A549 (cell line): ENCODE measurements around the gene RNF41. TPM values are rescaled to one million over a fixed set of nuclear protein-coding genes. Genes with fewer than 3 reads are reported as not detected.

Experiments
- ATAC-seq, 2 experiments: fragments of 200-7000 bp in 1 of 2; fragments of >200 bp in 1 of 2; cut with Nextera tagmentation in 1 of 2; cut with Tn5 transposase in 1 of 2; 3 replicates each; pipeline versions ENCODE4 v1.8.0 to v1.9.1; 2018 to 2020; ENCODE audit warnings: mild to moderate bottlenecking in 1 of 2, moderate library complexity in 1 of 2
- CTCF ChIA-PET: fragments of 300-600 bp; sonication (Branson Sonifier 250); formaldehyde crosslinking; extraction: SDS; loops from one replicate; lab custom pipeline; 2021; ENCODE audit warnings: antibody characterized with exemption, inconsistent platforms; lab: Yijun Ruan, JAX
- POLR2A ChIA-PET: fragments of 350-600 bp; formaldehyde crosslinking; extraction: SDS; loops from one replicate; lab custom pipeline; 2021; ENCODE audit warnings: antibody characterized with exemption, inconsistent platforms; lab: Yijun Ruan, JAX
- DNase-seq, 2 experiments: peaks; one replicate each; pipeline versions ENCODE4 v3.0.0 to v3.0.0-alpha.2; 2011 to 2016; ENCODE audit warnings: low read depth in 1 of 2, low spot score in 1 of 2
- FAIRE-seq: peaks from 2 replicates; lab custom pipeline; 2011; peaks lifted over from hg19 to GRCh38; lab: Jason Lieb, UNC
- H3K27ac ChIP-seq, 2 experiments: fragments of >200 bp; sonication (Bioruptor Twin); formaldehyde crosslinking; 3 replicates each; pipeline ENCODE4 v1.5.1; 2016 to 2017
- H3K4me1 ChIP-seq: fragments of >200 bp; sonication (Bioruptor Twin); formaldehyde crosslinking; 3 replicates; pipeline ENCODE4 v1.6.1; 2016
- H3K4me2 ChIP-seq: fragments of >200 bp; sonication (Bioruptor Twin); formaldehyde crosslinking; 3 replicates; pipeline ENCODE4 v1.6.1; 2016
- H3K4me3 ChIP-seq: fragments of >200 bp; sonication (Bioruptor Twin); formaldehyde crosslinking; 3 replicates; pipeline ENCODE4 v1.5.1; 2016
- H3K9me3 ChIP-seq: fragments of >200 bp; sonication (Bioruptor Twin); formaldehyde crosslinking; 3 replicates; pipeline ENCODE4 v1.6.1; 2016
- ATOH8 ChIP-seq: fragments of 250-450 bp; sonication (Bioruptor Pico); IDR thresholded peaks from 2 replicates; pipeline ENCODE4 v1.5.0; 2020; ENCODE audit warnings: low read depth, mild to moderate bottlenecking, moderate library complexity
- CBX2 ChIP-seq: fragments of 200-600 bp; sonication (generic); IDR thresholded peaks from 2 replicates; pipeline ENCODE4 v1.6.1; 2016; ENCODE audit warnings: low read depth, mild to moderate bottlenecking, borderline replicate concordance
- CHD2 ChIP-seq: fragments of 150-350 bp; IDR thresholded peaks from 2 replicates; pipeline ENCODE4 v1.6.1; 2014; ENCODE audit warnings: low read length; ENCODE audit not compliant: partially characterized antibody
- EHF ChIP-seq: fragments of 250-450 bp; sonication (Bioruptor Pico); IDR thresholded peaks from 2 replicates; pipeline ENCODE4 v1.5.0; 2020; ENCODE audit warnings: mild to moderate bottlenecking
- ESRRA ChIP-seq: fragments of 150-350 bp; IDR thresholded peaks from 2 replicates; pipeline ENCODE4 v1.6.1; 2014; ENCODE audit warnings: mild to moderate bottlenecking, low read length, borderline replicate concordance
- FOSL2 ChIP-seq, 2 experiments: fragments of 450-650 bp in 1 of 2; fragments of >200 bp in 1 of 2; sonication (Bioruptor Twin) in 1 of 2; formaldehyde crosslinking; IDR thresholded peaks; 2 replicates each; pipeline versions ENCODE4 v1.5.0 to v1.6.1; 2016 to 2020; ENCODE audit warnings: mild to moderate bottlenecking in 1 of 2, moderate library complexity in 1 of 2
- FOXS1 ChIP-seq: fragments of 250-450 bp; sonication (Bioruptor Pico); IDR thresholded peaks from 2 replicates; pipeline ENCODE4 v1.5.0; 2020; ENCODE audit warnings: mild to moderate bottlenecking, moderate library complexity
- GATA3 ChIP-seq: IDR thresholded peaks from 2 replicates; pipeline ENCODE4 v1.6.1; 2012; ENCODE audit warnings: borderline replicate concordance
- HDAC2 ChIP-seq: fragments of 200-600 bp; sonication (generic); IDR thresholded peaks from 2 replicates; pipeline ENCODE4 v1.6.1; 2016
- JUN ChIP-seq, 2 experiments: fragments of >200 bp; sonication (Bioruptor Twin); formaldehyde crosslinking; IDR thresholded peaks; 2 replicates in 1 of 2; 3 replicates in 1 of 2; pipeline ENCODE4 v1.6.1; 2016 to 2017
- MAZ ChIP-seq: fragments of 150-350 bp; IDR thresholded peaks from 2 replicates; pipeline ENCODE4 v1.6.1; 2014; ENCODE audit warnings: antibody characterized with exemption, low read depth, low read length, borderline replicate concordance
- NPAS2 ChIP-seq: fragments of 250-450 bp; sonication (Bioruptor Pico); IDR thresholded peaks from 2 replicates; pipeline ENCODE4 v1.8.0; 2022; ENCODE audit warnings: mild to moderate bottlenecking, moderate library complexity, borderline replicate concordance
- POLR2A ChIP-seq: IDR thresholded peaks from 2 replicates; pipeline ENCODE4 v1.6.1; 2012; ENCODE audit warnings: mild to moderate bottlenecking, low read length
- POLR2AphosphoS2 ChIP-seq: conservative IDR thresholded peaks from 2 replicates; pipeline ENCODE4 v1.6.1; 2012; ENCODE audit warnings: low read length, improper control_type of control experiment, inconsistent platforms
- RAD21 ChIP-seq, 2 experiments: fragments of >200 bp in 1 of 2; sonication (Bioruptor Twin) in 1 of 2; formaldehyde crosslinking in 1 of 2; IDR thresholded peaks in 1 of 2; conservative IDR thresholded peaks in 1 of 2; 2 replicates in 1 of 2; 3 replicates in 1 of 2; pipeline ENCODE4 v1.6.1; 2012 to 2018; ENCODE audit warnings: inconsistent platforms in 1 of 2
- REST ChIP-seq: fragments of 200-600 bp; sonication (generic); IDR thresholded peaks from 2 replicates; pipeline ENCODE4 v1.6.1; 2016; ENCODE audit warnings: antibody characterized with exemption, mild to moderate bottlenecking, moderate library complexity
- RNF2 ChIP-seq: fragments of 200-600 bp; sonication (generic); IDR thresholded peaks from 2 replicates; pipeline ENCODE4 v1.6.1; 2016; ENCODE audit warnings: low read depth, mild to moderate bottlenecking, antibody characterized with exemption, moderate library complexity, borderline replicate concordance
- SMC3 ChIP-seq: fragments of >200 bp; sonication (Bioruptor Twin); formaldehyde crosslinking; IDR thresholded peaks from 3 replicates; pipeline ENCODE4 v1.6.1; 2018; ENCODE audit warnings: inconsistent platforms
- ZNF302 ChIP-seq: fragments of 250-450 bp; sonication (Bioruptor Pico); IDR thresholded peaks from 2 replicates; pipeline ENCODE4 v1.9.0; 2021; ENCODE audit warnings: inconsistent platforms, mild to moderate bottlenecking, moderate library complexity
- WGBS: methylation state at CpG from one replicate; pipeline ENCODE4 v1.1.6; 2017; ENCODE audit errors: missing lambda C conversion rate; 5-methylcytosine and 5-hydroxymethylcytosine counted together
- polyA plus RNA-seq, 4 experiments: library from polyadenylated mRNA; depleted of rRNA in 3 of 4; stranded (reverse); fragments of >200 nt; fragmentation: RNase III in 1 of 4; extraction: RNeasy Plus Mini Kit Qiagen cat#74134 plus additional on column Dnase treatment in 1 of 4; gene quantifications; 2 replicates in 3 of 4; 3 replicates in 1 of 4; pipeline ENCODE4 v1.2.3, GENCODE V29; 2011 to 2017
- TF ChIP-seq, protein P1 (sequence below): fragments of >200 bp; sonication (Bioruptor Twin); formaldehyde crosslinking; IDR thresholded peaks from 3 replicates; pipeline ENCODE4 v1.5.1; 2016

RNF41 gene
- polyA plus RNA-seq, 2 of the 4 experiments (the other 2 are of a cell fraction), result 21.7 to 47.8 TPM

GRCh38 chr12:56271031-56271430 lies 49.3 kb upstream of the RNF41 start (continued):
- TF ChIP-seq RNF2 (no peak), CHD2 (no peak), MAZ (no peak), REST (no peak), RAD21 (conservative IDR thresholded peaks at IDR 0.05 in 1 of 2, IDR thresholded peaks at IDR 0.05 in 1 of 2) (peak; percentile 31 to 52; a peak in 3 of 5 replicates)
- TF ChIP-seq, all 56 proteins: peak for 4

DNA sequence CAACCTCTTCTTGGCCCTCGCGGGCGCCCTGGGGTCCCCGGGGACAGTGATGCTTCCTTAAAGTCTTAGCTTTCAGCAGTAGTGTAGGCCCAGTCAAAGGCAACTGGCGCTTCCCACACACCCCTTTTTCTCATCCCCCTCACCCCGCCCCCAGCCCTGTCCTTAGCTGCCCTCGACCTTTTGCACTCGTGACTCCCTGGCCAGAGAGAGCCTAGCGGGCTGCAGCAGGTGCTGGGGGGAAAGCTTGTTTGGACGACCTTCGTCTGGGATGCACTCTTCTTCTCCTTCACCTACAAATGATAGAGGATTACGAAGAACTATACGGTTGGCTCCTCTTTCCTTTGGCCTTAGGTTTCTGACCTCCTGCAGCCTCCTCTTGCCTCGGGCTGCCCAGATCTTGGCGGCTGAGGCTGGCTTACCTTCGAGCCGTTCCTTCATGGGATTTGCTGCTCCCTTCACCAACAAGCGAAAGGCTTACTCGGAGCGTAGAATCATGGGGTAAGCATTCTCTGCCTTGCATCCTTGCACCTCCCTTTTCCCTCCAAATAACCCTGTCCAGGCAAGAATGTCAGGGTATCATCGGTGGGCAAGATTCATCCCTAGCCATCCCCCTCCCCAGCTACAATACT lies 45.8 kb upstream of the RNF41 start:
- ChIA-PET CTCF (interaction anchor here (0.6 to 9.8 kb wide), 18 partner anchors 9 to 196 kb away, joined by 3 to 146 read pairs (median 6); partner anchors contain the start of genes ANKRD52, PAN2, SMARCC2 and ZC3H10), POLR2A (interaction anchor here (1.0 to 2.2 kb wide), 7 partner anchors 8 to 210 kb away, joined by 3 to 16 read pairs (median 9); partner anchors contain the start of genes ANKRD52 and RNF41)
- Histone ChIP-seq H3K4me2 (peak overlapping the region; percentile 85), H3K9me3 (no peaks in the 10 kb centered on the region), H3K4me3 (peak overlapping the region; percentile 47), H3K27ac (peak overlapping the region; percentile 77 to 93), H3K4me1 (peaks cover 13% of the 10 kb centered on the region)
- WGBS, result 35% methylated on average over 21 of the region's 21 CpGs
- TF ChIP-seq FOXS1 (CRISPR knock-in tag) (no peak), EHF (CRISPR knock-in tag) (no peak), ESRRA (0 out of 2 replicates have a peak, but pooled peaks have one; percentile 49), MAZ (no peak)
- FAIRE-seq (no peak), DNase-seq (no peak), ATAC-seq (peak; percentile 6 to 28; a peak in 5 of 6 replicates)

GRCh38 chr12:56266693-56267442 lies 45.1 kb upstream of the RNF41 start, which contains the start of gene COQ10A:
Gene COQ10A (plus strand): TSS chr12:56266942. CDS start chr12:56267119, 177 bp downstream.
- FAIRE-seq (no peak), ATAC-seq (peak; percentile 91 to 94), DNase-seq (peak; percentile 94 to 98)
- peak within 1 kb of the TSS; percentile 85 for H3K4me2 ChIP-seq
- H3K9me3 ChIP-seq, result no peaks in the 10 kb centered on the region
- H3K4me1 ChIP-seq, result peaks cover 20% of the 10 kb centered on the region
- ChIA-PET POLR2A (interaction anchor here (0.6 to 2.2 kb wide), 12 partner anchors 9 to 422 kb away, joined by 3 to 16 read pairs (median 7); partner anchors contain the start of genes ANKRD52, CNPY2, PTGES3 and RNF41), CTCF (interaction anchor here (0.7 to 9.8 kb wide), 26 partner anchors 9 to 197 kb away, joined by 3 to 146 read pairs (median 4); partner anchors contain the start of genes ANKRD52, PAN2, SMARCC2 and ZC3H10)
- WGBS, result 2% methylated on average over 42 of the region's 68 CpGs
- peak within 1 kb of the TSS; percentile 47 for H3K4me3 ChIP-seq
- H3K27ac ChIP-seq, result peak within 1 kb of the TSS; percentile 77 to 93
- TF ChIP-seq POLR2AphosphoS2 (no peak), JUN (IDR thresholded peaks at IDR 0.05) (peak; percentile 65 to 92; a peak in 3 of 5 replicates), FOSL2 (IDR thresholded peaks at IDR 0.05) (no peak), FOSL2 (CRISPR knock-in tag; IDR thresholded peaks at IDR 0.05) (no peak), REST (no peak), ZNF302 (CRISPR knock-in tag) (no peak), RNF2 (no peak), GATA3 (no peak), ATOH8 (CRISPR knock-in tag) (no peak), RAD21 (conservative IDR thresholded peaks at IDR 0.05 in 1 of 2, IDR thresholded peaks at IDR 0.05 in 1 of 2) (peak; percentile 36 to 42; a peak in 3 of 5 replicates), POLR2A (peak; percentile 96), NPAS2 (CRISPR knock-in tag) (no peak), HDAC2 (no peak), SMC3 (peak; percentile 37; the same call in 2 of the 3 replicates), CBX2 (no peak)
- TF ChIP-seq, protein P1, sequence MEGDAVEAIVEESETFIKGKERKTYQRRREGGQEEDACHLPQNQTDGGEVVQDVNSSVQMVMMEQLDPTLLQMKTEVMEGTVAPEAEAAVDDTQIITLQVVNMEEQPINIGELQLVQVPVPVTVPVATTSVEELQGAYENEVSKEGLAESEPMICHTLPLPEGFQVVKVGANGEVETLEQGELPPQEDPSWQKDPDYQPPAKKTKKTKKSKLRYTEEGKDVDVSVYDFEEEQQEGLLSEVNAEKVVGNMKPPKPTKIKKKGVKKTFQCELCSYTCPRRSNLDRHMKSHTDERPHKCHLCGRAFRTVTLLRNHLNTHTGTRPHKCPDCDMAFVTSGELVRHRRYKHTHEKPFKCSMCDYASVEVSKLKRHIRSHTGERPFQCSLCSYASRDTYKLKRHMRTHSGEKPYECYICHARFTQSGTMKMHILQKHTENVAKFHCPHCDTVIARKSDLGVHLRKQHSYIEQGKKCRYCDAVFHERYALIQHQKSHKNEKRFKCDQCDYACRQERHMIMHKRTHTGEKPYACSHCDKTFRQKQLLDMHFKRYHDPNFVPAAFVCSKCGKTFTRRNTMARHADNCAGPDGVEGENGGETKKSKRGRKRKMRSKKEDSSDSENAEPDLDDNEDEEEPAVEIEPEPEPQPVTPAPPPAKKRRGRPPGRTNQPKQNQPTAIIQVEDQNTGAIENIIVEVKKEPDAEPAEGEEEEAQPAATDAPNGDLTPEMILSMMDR, result peak; percentile 51
